Left colon (tissue), 2 donors: ENCODE results near the gene NUTM2G. TPM values are rescaled to one million over a fixed set of nuclear protein-coding genes. Genes with fewer than 3 reads are reported as not detected.
"Not testable (repeated sequence)": the region's sequence is repeated elsewhere in the genome, so short reads cannot be mapped to it uniquely, and the experiment has no call there.

Experiments used
- ATAC-seq: fragments of 200-7000 bp; cut with Tn5 transposase; one replicate; pipeline ENCODE4 v1.9.1; 2020; ENCODE audit warnings: mild to moderate bottlenecking, moderate library complexity
- DNase-seq, 2 donors: peaks; one replicate each; pipeline ENCODE4 v3.0.0-alpha.2; 2020
- intact Hi-C, 2 donors: fragments of 100-400 bp; cut with DNase I in 1 of 2; cut with micrococcal nuclease in 1 of 2; formaldehyde crosslinking; loops; one replicate each; pipeline versions ENCODE4 v1.11.2 to v1.14.0; 2022; cut with DNase I, micrococcal nuclease
- long read RNA-seq: library from polyadenylated mRNA; unstranded; transcript quantifications from one replicate; pipeline ENCODE4 v2.0.0, GENCODE V29; 2021
- total RNA-seq, 2 donors: library from RNA; stranded (reverse); fragmentation: NEBNext Ultra II Directional; extraction: Animal tissue kit (Norgen Biotek cat#: 25700); gene quantifications; one replicate each; pipeline ENCODE4 v1.2.1, GENCODE V29; 2021
- donor health status: DM: no; HTN: no; CAD: no.
- donor health status: DM: yes; HTN: yes; CAD: no.

Gene NUTM2G, protein sequence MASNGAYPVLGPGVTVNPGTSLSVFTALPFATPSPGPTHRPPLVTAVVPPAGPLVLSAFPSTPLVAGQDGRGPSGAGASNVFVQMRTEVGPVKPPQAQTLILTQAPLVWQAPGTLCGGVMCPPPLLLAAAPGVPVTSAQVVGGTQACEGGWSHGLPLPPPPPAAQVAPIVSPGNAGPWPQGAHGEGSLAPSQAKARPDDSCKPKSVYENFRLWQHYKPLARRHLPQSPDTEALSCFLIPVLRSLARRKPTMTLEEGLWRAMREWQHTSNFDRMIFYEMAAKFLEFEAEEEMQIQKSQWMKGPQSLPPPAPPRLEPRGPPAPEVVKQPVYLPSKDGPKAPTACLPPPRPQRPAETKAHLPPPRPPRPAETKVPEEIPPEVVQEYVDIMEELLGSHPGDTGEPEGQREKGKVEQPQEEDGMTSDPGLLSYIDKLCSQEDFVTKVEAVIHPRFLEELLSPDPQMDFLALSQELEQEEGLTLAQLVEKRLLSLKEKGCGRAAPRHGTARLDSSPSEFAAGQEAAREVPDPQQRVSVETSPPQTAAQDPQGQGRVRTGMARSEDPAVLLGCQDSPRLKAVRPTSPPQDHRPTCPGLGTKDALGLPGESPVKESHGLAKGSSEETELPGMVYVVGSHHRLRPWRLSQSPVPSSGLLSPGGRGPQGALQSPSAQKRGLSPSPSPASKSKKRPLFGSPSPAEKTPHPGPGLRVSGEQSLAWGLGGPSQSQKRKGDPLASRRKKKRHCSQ
- total RNA-seq = not detected
- long read RNA-seq, partial matches to known transcripts = 1 of 1 reads
- long read RNA-seq, other reads (novel, unspliced or antisense) = 0 of 1 reads

DNA sequence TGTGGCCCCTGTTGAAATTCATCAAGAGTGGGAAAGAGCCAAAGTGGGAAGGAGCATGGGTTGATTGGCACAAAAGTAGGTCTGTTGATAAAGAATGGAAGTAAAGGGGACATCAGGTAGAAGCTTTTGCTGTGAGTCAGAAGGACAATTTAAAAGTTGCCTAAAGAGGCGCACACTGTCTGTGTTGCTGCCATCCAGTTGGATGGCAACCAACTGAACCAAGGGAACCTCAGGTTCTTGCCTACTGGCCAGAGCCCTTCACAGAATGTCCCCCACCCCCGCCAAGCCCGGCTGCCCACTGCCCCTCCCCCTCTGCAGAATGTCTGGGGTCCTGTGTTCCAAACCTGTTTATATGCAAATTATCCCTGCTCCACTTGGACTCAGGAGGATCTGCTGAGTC lies at the start of gene NUTM2G:
TSS of gene NUTM2G (plus strand) at position 301 of the 400 bp plus-strand sequence. CDS start 182 bp downstream, outside the sequence.
- DNase-seq, ATAC-seq, intact Hi-C loops: not testable (repeated sequence)

DNA sequence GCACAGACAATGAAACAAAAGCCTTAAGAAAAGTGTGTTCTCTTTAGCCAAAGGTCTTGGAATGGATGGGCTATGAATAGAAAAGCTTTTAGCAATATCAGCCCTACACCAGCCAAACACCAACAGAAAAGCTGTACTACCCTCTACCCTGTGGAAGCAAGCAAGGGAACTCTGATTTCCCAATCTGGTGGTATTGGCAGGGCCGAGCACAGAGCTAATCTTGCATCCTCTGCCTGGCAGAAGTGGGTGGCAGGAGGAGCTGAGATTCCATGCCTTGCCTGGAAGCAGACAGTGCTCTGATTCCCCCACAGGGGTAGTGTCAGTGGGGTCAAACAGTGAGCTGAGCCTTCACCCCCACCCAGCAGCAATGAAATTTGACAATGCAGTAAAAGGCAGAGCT lies 44.7 kb upstream of the NUTM2G start:
- intact Hi-C loops = no loop called here
- ATAC-seq (peak; percentile 13), DNase-seq (no peak)

DNA sequence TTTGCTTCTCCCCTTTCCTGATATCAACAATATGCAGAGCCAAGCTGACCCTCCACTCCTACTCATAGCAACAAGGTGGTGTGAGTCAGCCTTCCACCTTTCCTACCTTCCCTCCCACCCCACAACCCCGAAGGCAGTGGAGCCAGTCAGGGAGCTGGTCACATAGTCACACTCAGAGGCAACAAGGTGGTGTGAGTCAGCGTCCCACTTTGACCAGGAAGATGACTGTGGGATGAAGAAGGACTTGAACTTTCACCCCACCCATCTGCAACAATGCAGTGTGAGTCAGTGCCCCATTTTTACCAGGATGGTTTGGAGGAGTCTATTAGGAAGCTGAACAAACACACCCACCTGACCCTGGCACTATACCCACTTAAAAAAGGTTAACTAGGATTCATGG lies 44.2 kb upstream of the NUTM2G start:
- intact Hi-C loops = no loop called here
- ATAC-seq (peak; percentile 84), DNase-seq (no peak)

DNA sequence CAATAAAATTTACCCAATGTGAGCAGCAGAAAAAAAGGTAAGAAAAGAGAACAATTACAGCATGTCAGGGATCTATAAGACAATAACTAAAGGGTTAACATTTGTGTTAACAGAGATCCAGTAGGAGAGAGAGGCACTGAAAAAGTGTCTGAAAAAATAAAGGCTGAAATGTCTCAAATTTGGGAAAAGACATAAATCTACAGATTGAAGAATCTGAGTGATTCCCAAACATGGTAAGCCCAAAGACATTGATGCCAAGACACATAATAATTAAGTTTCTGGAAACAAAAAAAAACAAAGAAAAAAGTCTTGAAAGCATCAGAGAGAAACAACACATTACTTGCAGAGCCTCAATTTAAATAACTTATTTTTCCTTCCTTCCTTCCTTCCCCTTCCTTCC lies 43.2 kb upstream of the NUTM2G start:
- intact Hi-C loops = no loop called here
- DNase-seq (no peak), ATAC-seq (no peak)

DNA sequence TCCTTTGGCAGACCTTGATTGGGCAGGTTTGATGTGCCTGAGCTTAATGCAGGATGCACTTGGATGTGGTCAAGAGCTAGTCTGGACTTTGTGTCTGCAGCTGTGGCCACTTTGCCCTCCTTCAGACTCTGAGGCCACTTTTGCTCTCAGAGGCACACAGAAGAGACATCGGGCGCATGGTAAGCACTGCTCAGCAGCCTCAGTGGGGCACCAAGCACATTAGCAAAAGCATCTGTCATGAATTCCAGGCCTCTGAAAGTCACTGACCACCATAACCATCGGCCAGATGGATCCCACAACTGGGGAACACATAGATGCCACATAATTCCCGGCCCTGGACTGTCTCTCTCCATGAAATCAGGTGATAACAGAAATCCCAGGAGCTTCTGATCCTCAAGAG lies 40.1 kb upstream of the NUTM2G start:
- no peak for ATAC-seq
- no peak for DNase-seq
- intact Hi-C loops = no loop called here

DNA sequence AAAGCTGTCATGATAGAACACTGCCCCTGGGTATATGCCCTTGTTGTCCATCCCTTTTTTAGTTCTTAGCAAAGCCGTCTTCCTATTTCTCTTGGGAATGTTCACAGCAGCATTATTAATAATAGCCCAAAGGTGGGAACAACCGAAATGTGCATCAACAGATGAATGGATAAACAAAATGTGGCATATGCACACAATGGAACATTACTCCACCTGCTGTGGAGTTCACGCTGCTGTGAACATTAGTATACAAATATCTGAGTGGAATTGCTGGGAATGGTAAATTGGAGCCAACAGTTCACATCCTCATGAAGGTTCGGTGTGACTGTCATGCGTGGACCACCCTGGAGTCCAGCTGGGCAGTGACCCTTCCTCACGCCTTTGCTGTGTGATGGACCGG lies 36.5 kb upstream of the NUTM2G start:
- ATAC-seq (no peak), DNase-seq (no peak)
- intact Hi-C loops = no loop called here

DNA sequence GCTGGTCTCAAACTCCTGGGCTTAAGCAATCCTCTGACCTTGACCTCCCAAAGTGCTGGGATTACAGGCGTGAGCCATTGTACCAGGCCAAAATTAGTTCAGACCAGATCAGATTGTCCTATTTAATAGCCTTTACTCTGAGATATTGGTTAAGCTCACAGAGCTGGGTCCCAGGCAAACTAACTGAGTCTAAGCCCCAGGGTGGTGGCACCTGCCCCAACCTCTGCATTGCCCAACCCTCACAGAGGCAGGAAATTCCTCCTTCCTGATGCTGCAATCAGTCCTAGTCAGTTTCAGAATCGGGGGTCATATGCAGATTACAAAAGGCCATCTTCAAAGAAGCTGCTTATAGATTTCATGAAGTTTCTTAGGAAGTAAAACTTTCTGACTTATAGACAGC lies 28.6 kb upstream of the NUTM2G start:
- ATAC-seq, DNase-seq, intact Hi-C loops: not testable (repeated sequence)

DNA sequence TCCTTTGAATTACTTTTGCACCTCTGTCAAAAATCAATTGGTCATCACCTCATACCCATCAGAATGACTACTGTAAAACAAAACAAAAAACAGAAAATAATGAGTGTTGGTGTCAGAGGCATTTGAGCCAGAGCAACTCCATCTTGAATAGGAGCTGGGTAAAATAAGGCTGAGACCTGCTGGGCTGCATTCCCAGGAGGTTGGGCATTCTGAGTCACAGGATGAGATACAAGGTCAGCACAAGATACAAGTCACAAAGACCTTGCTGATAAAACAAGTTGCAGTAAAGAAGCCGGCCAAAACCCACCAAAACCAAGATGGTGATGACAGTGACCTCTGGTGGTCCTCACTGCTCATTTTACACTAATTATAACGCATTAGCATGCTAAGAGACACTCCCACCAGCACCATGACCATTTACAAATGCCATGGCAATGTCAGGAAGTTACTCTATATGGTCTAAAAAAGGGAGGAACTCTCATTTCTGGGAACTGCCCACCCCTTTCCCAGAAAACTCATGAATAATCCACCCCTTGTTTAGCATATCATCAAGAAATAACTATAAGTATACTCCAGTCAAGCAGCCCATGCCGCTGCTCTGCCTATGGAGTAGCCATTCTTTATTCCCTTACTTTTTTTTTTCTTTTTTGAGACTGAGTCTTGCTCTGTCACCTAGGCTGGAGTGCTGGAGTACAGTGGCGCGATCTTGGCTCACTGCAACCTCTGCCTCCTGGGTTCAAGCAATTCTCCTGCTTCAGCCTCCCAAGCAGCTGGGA lies 23.5 kb upstream of the NUTM2G start:
- ATAC-seq, DNase-seq, intact Hi-C loops: not testable (repeated sequence)

DNA sequence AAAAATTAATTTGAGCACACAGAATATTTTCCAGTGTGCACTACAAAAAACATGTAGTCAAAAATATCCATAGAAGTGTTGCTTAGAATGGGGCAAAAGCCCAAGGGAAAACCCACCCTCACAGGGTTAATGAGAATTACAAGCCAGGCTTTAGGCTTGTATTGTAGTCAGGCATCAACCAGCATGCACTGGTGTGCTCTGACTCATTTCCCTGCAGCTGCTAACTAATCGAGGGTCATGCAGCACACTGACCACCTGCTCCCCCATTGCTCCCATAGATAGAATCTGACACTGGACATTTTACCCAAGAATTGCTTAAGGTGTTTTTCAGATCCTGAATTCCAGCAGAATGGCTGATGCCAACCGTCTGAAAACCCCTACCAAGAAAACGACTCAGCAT lies 20.2 kb upstream of the NUTM2G start:
- intact Hi-C loops, ATAC-seq: not testable (repeated sequence)

DNA sequence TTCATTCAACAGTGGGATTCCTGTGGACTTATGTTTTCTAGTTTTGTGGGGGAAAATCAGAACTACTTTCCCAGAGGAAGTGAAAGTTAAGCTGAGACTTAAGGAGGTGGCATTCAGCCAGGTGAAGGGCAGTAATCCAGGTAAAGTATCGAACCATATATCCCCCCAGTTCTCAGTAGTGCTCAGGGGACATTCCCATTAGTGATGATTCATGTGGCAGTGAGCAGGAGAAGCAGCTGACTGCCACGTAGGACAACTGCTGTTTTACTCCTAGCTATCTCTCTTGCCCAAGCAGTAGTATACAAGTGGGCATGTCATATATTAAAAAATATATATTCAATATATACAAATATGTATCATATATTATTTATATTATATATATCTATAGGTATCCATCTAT lies 13.1 kb upstream of the NUTM2G start:
- intact Hi-C loops, DNase-seq, ATAC-seq: not testable (repeated sequence)

More for the DNA sequence above, 20.2 kb upstream of the NUTM2G start:
- DNase-seq = not testable (repeated sequence)

DNA sequence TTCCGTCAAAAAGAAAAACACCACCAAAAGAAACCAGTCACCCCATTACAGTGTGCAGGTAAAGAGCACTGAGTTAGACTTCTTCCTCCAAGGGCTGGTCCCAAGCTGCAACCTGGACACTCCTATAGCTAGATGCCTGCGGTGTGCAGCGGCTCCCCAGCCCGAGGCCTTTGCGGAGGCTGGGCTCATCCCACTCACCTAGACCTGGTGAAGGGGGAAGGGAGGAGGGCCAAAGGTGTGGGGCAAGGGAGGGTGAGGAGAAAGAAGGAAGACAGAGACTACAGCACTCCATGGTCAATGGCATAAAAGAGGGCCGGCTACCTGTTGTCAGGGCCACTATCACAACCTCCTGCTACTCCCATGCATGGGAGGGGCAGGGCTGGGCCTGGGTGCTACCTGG lies 12.1 kb upstream of the NUTM2G start:
- DNase-seq, ATAC-seq, intact Hi-C loops: not testable (repeated sequence)

DNA sequence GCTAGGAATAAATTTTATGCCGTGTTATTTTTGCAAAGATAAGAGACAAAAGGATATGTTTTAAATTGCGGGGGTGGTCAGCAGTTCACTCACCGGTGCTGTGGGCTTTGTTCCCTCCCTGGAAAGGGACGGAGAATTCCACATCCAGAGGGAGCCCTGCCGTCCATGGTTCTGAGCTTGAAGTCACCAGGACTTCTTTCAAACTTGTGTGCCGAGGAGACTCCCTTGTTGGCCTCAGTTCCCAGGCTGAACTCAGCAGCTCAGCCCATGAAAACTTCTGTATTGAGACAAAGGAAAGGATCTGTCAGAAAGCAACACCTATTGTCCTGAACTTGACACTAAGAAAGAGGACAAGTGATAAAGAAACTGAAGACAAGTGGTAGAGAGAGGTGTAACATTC lies 10.1 kb upstream of the NUTM2G start:
- DNase-seq, intact Hi-C loops, ATAC-seq: not testable (repeated sequence)

DNA sequence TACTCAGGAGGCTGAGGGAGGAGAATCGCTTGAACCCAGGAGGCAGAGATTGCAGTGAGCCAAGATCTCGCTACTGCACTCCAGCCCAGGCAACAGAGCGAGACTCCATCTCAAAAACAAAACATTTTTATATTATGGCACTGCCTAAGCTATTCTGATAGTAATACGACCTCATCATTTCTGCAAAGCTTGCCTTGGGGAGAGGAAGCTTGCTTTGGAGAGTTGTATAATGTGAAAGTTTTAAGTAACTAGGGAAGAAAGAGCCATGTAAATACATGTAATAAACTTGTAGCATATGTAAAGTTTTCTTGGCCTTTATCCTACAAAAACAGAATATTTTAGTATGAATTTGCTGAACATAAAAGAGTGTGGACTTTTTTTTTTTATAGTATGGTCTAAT lies 7.8 kb upstream of the NUTM2G start:
- DNase-seq, ATAC-seq, intact Hi-C loops: not testable (repeated sequence)

DNA sequence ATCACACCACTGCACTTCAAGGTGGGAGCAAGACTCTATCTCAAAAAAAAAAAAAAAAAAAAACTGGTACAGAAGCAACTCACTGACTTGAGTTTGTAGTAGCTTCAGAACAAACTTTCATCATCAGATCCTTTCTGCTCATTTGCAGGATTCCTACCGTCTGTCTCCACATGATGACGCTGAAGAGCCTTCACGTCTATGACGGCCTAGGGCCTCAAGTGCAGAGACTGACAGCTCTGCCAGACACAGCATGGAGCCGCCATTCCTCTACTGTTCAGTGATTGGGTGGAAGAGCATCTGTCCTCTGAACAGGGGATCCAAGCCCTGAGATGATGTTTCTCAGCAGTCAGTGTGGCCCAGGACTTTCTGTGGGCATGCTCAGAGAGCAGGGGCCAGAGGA lies 3.1 kb upstream of the NUTM2G start:
- DNase-seq, intact Hi-C loops, ATAC-seq: not testable (repeated sequence)

DNA sequence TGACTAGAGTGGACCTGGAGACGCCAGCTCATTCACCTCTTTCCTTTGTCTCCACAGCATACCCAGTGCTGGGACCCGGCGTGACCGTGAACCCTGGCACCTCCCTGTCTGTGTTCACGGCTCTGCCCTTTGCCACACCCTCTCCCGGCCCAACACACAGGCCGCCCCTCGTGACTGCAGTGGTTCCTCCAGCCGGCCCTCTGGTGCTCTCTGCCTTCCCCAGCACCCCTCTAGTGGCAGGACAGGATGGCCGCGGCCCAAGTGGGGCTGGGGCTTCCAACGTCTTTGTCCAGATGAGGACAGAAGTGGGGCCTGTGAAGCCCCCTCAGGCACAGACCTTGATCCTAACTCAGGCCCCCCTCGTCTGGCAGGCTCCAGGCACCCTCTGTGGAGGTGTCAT lies 3.0 kb downstream of the NUTM2G start:
- DNase-seq, intact Hi-C loops: not testable (repeated sequence)
- ATAC-seq = peak; percentile 58

DNA sequence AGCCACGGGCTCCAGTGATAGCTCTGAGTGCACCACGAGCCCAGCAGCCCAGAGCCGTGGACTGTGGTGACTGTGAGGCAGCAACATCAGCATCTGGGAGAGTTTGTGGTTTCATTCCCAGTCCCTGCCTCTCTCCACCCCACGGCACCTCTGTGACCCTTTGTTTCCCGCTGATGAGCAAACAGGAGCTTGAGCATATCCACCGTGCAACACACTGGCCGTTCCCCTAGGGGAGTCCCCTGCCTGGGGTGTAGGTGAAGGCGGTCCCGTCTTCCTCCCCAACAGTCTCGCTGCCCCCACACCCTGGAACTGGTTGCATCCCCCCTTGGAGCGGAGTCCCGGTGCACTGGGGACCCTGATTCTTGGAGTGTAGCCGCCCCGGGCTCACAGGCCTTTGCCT lies 5.5 kb downstream of the NUTM2G start:
- intact Hi-C loops, ATAC-seq, DNase-seq: not testable (repeated sequence)

DNA sequence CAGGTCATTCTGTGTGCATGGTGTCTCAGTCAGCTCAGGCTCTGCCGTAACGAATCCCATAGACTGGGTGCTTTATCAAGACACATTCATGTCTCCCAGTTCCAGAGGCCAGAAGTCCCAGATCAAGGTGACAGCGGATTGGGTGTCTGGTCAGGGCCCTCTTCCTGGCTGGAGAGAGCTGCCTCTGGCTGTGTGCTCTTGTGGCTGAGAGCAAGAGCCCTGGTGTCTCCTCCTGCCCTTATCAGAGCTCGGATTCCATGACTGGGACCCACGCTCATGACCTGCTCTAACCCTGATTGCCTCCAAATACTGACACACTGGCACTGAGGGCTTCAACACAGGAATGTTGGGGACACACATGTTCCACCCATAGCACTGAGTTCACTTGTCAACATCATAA lies 6.1 kb downstream of the NUTM2G start:
- ATAC-seq, DNase-seq, intact Hi-C loops: not testable (repeated sequence)

DNA sequence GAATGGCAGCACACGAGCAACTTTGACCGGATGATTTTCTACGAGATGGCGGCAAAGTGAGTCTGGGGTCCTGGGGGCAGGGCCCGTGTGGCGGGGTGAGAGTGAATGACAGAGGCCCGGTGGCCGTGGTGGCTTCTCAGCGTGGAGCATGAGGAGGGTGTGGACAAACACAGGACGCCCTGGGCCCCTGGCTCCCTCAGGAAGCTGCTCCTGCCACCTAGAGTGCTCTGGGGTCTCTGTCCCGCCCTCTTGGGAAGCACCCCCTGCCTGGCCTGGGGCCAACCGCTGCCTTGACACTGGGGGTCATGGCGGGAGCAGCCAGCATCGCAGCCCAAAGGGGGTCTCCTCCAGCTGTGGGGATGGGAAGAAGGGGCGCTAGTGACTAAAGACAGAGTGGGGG lies 6.8 kb downstream of the NUTM2G start:
- intact Hi-C loops, DNase-seq, ATAC-seq: not testable (repeated sequence)

DNA sequence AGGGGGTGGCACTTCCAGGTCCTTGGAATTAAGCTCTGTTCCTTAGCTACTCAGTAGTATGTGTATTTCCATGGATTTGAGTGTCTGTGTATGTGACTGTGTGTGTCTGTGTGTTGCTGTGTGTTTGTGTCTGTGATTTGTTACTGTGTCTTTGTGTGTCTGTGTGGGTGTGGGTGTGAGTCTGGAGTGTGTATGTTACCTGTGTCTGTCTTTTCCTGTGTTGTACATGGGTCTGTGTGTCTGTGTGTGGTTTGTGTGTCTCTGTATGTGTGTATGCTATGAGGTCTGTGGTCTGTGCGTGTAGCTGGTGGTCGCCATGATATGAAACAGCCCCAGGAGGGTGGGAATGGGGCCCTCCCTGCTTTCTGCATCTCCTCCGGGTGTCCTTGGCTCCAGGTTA lies 8.8 kb downstream of the NUTM2G start:
- intact Hi-C loops, DNase-seq: not testable (repeated sequence)
- ATAC-seq = peak; percentile 27
